DND-41 (cell line): ENCODE measurements around the gene HELZ.

ENCODE experiments used
- EZH2 ChIP-seq: IDR thresholded peaks from 3 replicates; pipeline ENCODE4 v1.6.1; 2012; ENCODE audit warnings: borderline replicate concordance, low read depth, mild to moderate bottlenecking, moderate library complexity, low read length, inconsistent platforms; ENCODE audit not compliant: severe bottlenecking
- TF ChIP-seq, protein P1 (sequence below): IDR thresholded peaks from 2 replicates; pipeline ENCODE4 v1.5.1; 2012; ENCODE audit warnings: borderline replicate concordance, low read length, moderate library complexity, mild to moderate bottlenecking; ENCODE audit not compliant: poor library complexity, severe bottlenecking; ENCODE audit errors: extremely low read depth

DNA sequence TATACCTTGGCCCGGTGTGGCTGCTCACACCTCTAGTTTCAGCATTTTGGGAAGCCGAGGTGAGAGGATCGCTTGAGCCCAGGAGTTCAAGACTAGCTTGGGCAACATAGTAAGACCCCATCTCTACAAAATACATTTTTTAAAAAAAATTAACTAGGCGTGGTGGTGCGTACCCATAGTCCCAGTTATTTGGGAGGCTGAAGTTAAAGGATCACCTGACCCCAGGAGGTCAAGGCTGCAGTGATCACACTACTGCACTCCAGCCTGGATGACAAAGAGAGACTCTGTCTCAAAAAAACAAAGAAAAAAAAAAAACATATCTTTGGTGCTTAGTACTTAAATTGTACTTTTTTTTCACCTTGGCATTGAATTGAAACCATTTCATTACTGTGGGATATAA is 101.7 kb downstream of the HELZ start:
- TF ChIP-seq, protein P1, sequence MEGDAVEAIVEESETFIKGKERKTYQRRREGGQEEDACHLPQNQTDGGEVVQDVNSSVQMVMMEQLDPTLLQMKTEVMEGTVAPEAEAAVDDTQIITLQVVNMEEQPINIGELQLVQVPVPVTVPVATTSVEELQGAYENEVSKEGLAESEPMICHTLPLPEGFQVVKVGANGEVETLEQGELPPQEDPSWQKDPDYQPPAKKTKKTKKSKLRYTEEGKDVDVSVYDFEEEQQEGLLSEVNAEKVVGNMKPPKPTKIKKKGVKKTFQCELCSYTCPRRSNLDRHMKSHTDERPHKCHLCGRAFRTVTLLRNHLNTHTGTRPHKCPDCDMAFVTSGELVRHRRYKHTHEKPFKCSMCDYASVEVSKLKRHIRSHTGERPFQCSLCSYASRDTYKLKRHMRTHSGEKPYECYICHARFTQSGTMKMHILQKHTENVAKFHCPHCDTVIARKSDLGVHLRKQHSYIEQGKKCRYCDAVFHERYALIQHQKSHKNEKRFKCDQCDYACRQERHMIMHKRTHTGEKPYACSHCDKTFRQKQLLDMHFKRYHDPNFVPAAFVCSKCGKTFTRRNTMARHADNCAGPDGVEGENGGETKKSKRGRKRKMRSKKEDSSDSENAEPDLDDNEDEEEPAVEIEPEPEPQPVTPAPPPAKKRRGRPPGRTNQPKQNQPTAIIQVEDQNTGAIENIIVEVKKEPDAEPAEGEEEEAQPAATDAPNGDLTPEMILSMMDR, result no peak
- no peak for TF ChIP-seq EZH2
